BJ (cell line): ENCODE measurements around the gene STX17. TPM values are rescaled to one million over a fixed set of nuclear protein-coding genes. Genes with fewer than 3 reads are reported as not detected.

ENCODE experiments used
- CTCF ChIA-PET: fragments of 350-600 bp; formaldehyde crosslinking; extraction: SDS; loops from one replicate; lab custom pipeline; 2021; ENCODE audit warnings: antibody characterized with exemption, inconsistent platforms; lab: Yijun Ruan, JAX
- POLR2A ChIA-PET: fragments of 300-600 bp; sonication (Branson Sonifier 250); formaldehyde crosslinking; extraction: SDS; loops from one replicate; lab custom pipeline; 2021; ENCODE audit warnings: antibody characterized with exemption; lab: Charles Lee
- DNase-seq: peaks from one replicate; pipeline ENCODE4 v3.0.0-alpha.2; 2011; ENCODE audit warnings: low read depth
- H3K27me3 ChIP-seq: 2 replicates; pipeline ENCODE4 v1.6.0; 2011; ENCODE audit warnings: low read length; ENCODE audit not compliant: control insufficient read depth, insufficient read depth
- H3K36me3 ChIP-seq: 2 replicates; pipeline ENCODE4 v1.5.1; 2011; ENCODE audit warnings: low read length; ENCODE audit not compliant: control insufficient read depth, insufficient read depth
- H3K4me3 ChIP-seq: 2 replicates; pipeline ENCODE4 v1.5.1; 2011; ENCODE audit warnings: low read depth, mild to moderate bottlenecking, control low read depth, low read length
- CTCF ChIP-seq: IDR thresholded peaks from 2 replicates; pipeline ENCODE4 v1.5.1; 2011; ENCODE audit warnings: low read depth, mild to moderate bottlenecking, control low read depth, inconsistent platforms, low read length, moderate library complexity; ENCODE audit not compliant: insufficient read depth
- polyA plus RNA-seq: library from polyadenylated mRNA; depleted of rRNA; stranded (reverse); fragments of >200 nt; gene quantifications from 2 replicates; pipeline ENCODE4 v1.2.3, GENCODE V29; 2011

STX17 gene
- polyA plus RNA-seq, 1 experiment = 6.9 TPM

DNA sequence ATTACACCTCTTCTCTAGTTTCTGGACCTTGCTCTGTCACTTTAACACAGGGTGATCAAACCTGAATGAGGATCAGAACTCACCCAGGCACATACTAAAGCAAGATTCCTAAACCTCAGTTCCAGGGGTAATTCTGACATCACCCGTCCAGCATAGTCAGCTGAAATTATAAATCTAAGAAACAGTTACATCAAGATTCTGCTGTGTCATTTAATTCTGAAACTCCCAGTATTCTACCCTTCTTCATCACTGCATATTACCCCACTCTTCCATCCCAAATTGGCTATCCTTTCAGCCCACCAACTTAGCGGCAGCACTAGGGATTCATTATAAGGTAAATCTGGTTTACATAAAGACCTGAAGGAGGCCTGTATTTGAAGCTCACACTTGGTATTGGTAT is 64.0 kb downstream of the STX17 start:
- TF ChIP-seq CTCF = no peak
- no peak overlapping the region for H3K4me3 ChIP-seq
- POLR2A ChIA-PET = no interaction called here
- no peaks in the 10 kb centered on the region for H3K27me3 ChIP-seq
- CTCF ChIA-PET = interaction anchor here (1.3 kb wide), 1 partner anchor 23 kb away, joined by 3 read pairs; no protein-coding TSS in a partner anchor
- DNase-seq = no peak
- H3K36me3 ChIP-seq = no peaks in the 10 kb centered on the region

GRCh38 chr9:99971410-99971809 is 65.0 kb downstream of the STX17 start:
- H3K36me3 ChIP-seq = no peaks in the 10 kb centered on the region
- ChIA-PET POLR2A (no interaction called here), CTCF (interaction anchor here (0.5 kb wide), 1 partner anchor 23 kb away, joined by 3 read pairs; no protein-coding TSS in a partner anchor)
- no peak for DNase-seq
- H3K27me3 ChIP-seq = no peaks in the 10 kb centered on the region
- H3K4me3 ChIP-seq = no peak overlapping the region
- TF ChIP-seq CTCF = no peak

- TF ChIP-seq CTCF = no peak
- no peak for DNase-seq
- H3K4me3 ChIP-seq = no peak overlapping the region
- POLR2A ChIA-PET = no interaction called here
- H3K36me3 ChIP-seq = no peaks in the 10 kb centered on the region
- CTCF ChIA-PET = interaction anchor here (1.9 kb wide), 1 partner anchor 708 kb away, joined by 3 read pairs; no protein-coding TSS in a partner anchor
- H3K27me3 ChIP-seq = no peaks in the 10 kb centered on the region
These were observed 67.0 kb downstream of the STX17 start for GRCh38 chr9:99973455-99973854.

DNA sequence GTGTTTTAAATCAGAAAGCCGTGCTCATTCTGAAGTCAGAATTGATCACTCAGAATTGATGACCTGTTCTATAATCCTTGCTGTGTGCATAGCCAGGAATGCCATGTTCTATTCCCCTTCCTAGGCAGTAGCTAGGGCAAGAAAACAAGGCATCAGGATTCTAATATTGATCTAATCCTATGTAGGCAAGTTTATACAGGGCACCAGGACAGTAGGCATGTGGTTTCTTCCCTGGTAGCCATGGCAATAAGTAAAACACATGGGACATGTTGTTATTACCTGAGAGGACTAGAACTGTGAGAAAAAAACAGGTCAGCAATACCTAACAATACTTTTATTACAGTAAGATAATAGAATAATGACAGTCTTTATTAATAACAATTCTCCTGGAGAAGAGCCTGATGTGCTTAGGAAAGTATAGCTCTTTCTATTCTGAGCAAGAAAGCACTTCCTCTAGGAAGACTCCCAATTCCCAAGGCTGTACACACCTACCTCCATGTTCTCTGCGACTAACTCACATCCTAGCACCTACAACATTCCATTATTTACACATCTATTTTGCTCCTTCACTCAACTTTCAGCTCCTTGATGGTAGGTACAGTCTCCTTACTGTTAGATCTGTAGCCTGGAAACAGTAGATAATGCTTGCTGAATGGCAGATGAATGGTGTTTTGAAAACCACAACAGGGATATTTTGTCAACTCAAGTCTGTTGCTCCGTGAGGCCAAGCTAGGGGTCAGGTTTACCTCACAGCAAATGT is 70.8 kb downstream of the STX17 start:
- POLR2A ChIA-PET = no interaction called here

More for the DNA sequence above, 70.8 kb downstream of the STX17 start:
- no peaks in the 10 kb centered on the region for H3K36me3 ChIP-seq
- no peak overlapping the region for H3K4me3 ChIP-seq
- no peak for DNase-seq
- no peak for TF ChIP-seq CTCF
- H3K27me3 ChIP-seq = no peaks in the 10 kb centered on the region
- CTCF ChIA-PET = no interaction called here
